Measurements from ENCODE around the gene AMOTL2.

The AMOTL2 gene

GRCh38 chr3:134360046-134360445 lies 14.2 kb downstream of the AMOTL2 start:
- TF ChIP-seq CTCF (IDR thresholded peaks at IDR 0.05; ENCODE audit: insufficient read depth, low read length) (no peak), GABPA (IDR thresholded peaks at IDR 0.05; ENCODE audit: low read depth) (no peak), POLR2AphosphoS5 (IDR thresholded peaks at IDR 0.05; ENCODE audit: low read depth) (no peak), SPI1 (IDR thresholded peaks at IDR 0.05; ENCODE audit: borderline replicate concordance, low read depth) (no peak)
- TF ChIP-seq, protein P1, sequence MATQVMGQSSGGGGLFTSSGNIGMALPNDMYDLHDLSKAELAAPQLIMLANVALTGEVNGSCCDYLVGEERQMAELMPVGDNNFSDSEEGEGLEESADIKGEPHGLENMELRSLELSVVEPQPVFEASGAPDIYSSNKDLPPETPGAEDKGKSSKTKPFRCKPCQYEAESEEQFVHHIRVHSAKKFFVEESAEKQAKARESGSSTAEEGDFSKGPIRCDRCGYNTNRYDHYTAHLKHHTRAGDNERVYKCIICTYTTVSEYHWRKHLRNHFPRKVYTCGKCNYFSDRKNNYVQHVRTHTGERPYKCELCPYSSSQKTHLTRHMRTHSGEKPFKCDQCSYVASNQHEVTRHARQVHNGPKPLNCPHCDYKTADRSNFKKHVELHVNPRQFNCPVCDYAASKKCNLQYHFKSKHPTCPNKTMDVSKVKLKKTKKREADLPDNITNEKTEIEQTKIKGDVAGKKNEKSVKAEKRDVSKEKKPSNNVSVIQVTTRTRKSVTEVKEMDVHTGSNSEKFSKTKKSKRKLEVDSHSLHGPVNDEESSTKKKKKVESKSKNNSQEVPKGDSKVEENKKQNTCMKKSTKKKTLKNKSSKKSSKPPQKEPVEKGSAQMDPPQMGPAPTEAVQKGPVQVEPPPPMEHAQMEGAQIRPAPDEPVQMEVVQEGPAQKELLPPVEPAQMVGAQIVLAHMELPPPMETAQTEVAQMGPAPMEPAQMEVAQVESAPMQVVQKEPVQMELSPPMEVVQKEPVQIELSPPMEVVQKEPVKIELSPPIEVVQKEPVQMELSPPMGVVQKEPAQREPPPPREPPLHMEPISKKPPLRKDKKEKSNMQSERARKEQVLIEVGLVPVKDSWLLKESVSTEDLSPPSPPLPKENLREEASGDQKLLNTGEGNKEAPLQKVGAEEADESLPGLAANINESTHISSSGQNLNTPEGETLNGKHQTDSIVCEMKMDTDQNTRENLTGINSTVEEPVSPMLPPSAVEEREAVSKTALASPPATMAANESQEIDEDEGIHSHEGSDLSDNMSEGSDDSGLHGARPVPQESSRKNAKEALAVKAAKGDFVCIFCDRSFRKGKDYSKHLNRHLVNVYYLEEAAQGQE (IDR thresholded peaks at IDR 0.05; ENCODE audit: insufficient replicate concordance, low read depth) = no peak
- DNase-seq (ENCODE audit: low read depth in 1 of 2, low spot score in 1 of 2) = no peak
- Histone ChIP-seq H3K4me3 (replicated peaks; ENCODE audit: insufficient read depth, low read length) (no peak overlapping the region), H3K27ac (replicated peaks) (no peak overlapping the region), H3K27me3 (ENCODE audit: insufficient read depth, poor library complexity, severe bottlenecking) (peaks cover 20% of the 10 kb centered on the region)

- no peak overlapping the region for H3K4me3 ChIP-seq (replicated peaks; ENCODE audit: insufficient read depth, low read length)
- H3K27me3 ChIP-seq (ENCODE audit: insufficient read depth, poor library complexity, severe bottlenecking) = peaks cover 14% of the 10 kb centered on the region
- TF ChIP-seq CTCF (IDR thresholded peaks at IDR 0.05; ENCODE audit: insufficient read depth, low read length) = no peak
- no peak for TF ChIP-seq SPI1 (IDR thresholded peaks at IDR 0.05; ENCODE audit: borderline replicate concordance, low read depth)
- TF ChIP-seq, protein P1 (IDR thresholded peaks at IDR 0.05; ENCODE audit: insufficient replicate concordance, low read depth) = no peak
- TF ChIP-seq GABPA (IDR thresholded peaks at IDR 0.05; ENCODE audit: low read depth) = no peak
- no peak for TF ChIP-seq POLR2AphosphoS5 (IDR thresholded peaks at IDR 0.05; ENCODE audit: low read depth)
- no peak for DNase-seq (ENCODE audit: low read depth in 1 of 2, low spot score in 1 of 2)
- H3K27ac ChIP-seq (replicated peaks) = no peak overlapping the region
These were observed 14.9 kb downstream of the AMOTL2 start for GRCh38 chr3:134359121-134360010.

GRCh38 chr3:134357914-134358811 lies 16.1 kb downstream of the AMOTL2 start:
- no peak for TF ChIP-seq POLR2AphosphoS5 (IDR thresholded peaks at IDR 0.05; ENCODE audit: low read depth)
- no peak for TF ChIP-seq CTCF (IDR thresholded peaks at IDR 0.05; ENCODE audit: insufficient read depth, low read length)
- TF ChIP-seq, protein P1 (IDR thresholded peaks at IDR 0.05; ENCODE audit: insufficient replicate concordance, low read depth) = no peak
- peaks cover 4% of the 10 kb centered on the region for H3K27me3 ChIP-seq (ENCODE audit: insufficient read depth, poor library complexity, severe bottlenecking)
- no peak for DNase-seq (ENCODE audit: low read depth in 1 of 2, low spot score in 1 of 2)
- no peak overlapping the region for H3K4me3 ChIP-seq (replicated peaks; ENCODE audit: insufficient read depth, low read length)
- H3K27ac ChIP-seq (replicated peaks) = no peak overlapping the region

Data from HL-60 (cell line).